T-helper 22 cell (primary cell): ENCODE data around the gene TK2.
A peak's percentile ranks its signal among the peaks of the same experiment; 100 is the strongest.
"Not testable (repeated sequence)": the region's sequence is repeated elsewhere in the genome, so short reads cannot be mapped to it uniquely, and the experiment has no call there.

Experiments
- DNase-seq: peaks from one replicate; pipeline ENCODE4 v3.0.0-alpha.2; 2020; ENCODE audit warnings: low read depth

Gene TK2

GRCh38 chr16:66519482-66520373 is 30.2 kb downstream of the TK2 start:
- DNase-seq, result no peak

- DNase-seq, result no peak
These were observed 32.2 kb downstream of the TK2 start for GRCh38 chr16:66517586-66518263.

- peak; percentile 78 for DNase-seq
These were observed 32.9 kb downstream of the TK2 start for GRCh38 chr16:66516808-66517585.

GRCh38 chr16:66516509-66516807 is 33.5 kb downstream of the TK2 start:
- no peak for DNase-seq

GRCh38 chr16:66515596-66516508 is 34.1 kb downstream of the TK2 start:
- no peak for DNase-seq

GRCh38 chr16:66514980-66515595 is 34.8 kb downstream of the TK2 start:
- DNase-seq, result not testable (repeated sequence)

GRCh38 chr16:66514391-66514790 is 35.5 kb downstream of the TK2 start:
- not testable (repeated sequence) for DNase-seq

GRCh38 chr16:66513111-66513723 is 36.7 kb downstream of the TK2 start:
- DNase-seq, result no peak

- no peak for DNase-seq
These were observed 37.4 kb downstream of the TK2 start for GRCh38 chr16:66512272-66513110.

- no peak for DNase-seq
These were observed 38.2 kb downstream of the TK2 start for GRCh38 chr16:66511602-66512271.

GRCh38 chr16:66510711-66511601 is 39.0 kb downstream of the TK2 start:
- DNase-seq, result no peak

- no peak for DNase-seq
These were observed 39.6 kb downstream of the TK2 start for GRCh38 chr16:66510298-66510697.

GRCh38 chr16:66509576-66509975 is 40.3 kb downstream of the TK2 start:
- no peak for DNase-seq

- DNase-seq, result no peak
These were observed 40.9 kb downstream of the TK2 start for GRCh38 chr16:66508914-66509496.

- no peak for DNase-seq
These were observed 41.5 kb downstream of the TK2 start for GRCh38 chr16:66508248-66508913.

GRCh38 chr16:66507731-66508239 is 42.1 kb downstream of the TK2 start:
- no peak for DNase-seq

- no peak for DNase-seq
These were observed 46.3 kb downstream of the TK2 start for GRCh38 chr16:66503612-66504011.
